A549 (cell line): ENCODE measurements around the gene ANXA6.

ENCODE experiments used
- BHLHE40 ChIP-seq: IDR thresholded peaks from 2 replicates; pipeline ENCODE4 v1.6.1; 2012; ENCODE audit warnings: low read depth, low read length, inconsistent platforms
- CHD2 ChIP-seq: fragments of 150-350 bp; IDR thresholded peaks from 2 replicates; pipeline ENCODE4 v1.6.1; 2014; ENCODE audit warnings: low read length; ENCODE audit not compliant: partially characterized antibody
- CHD4 ChIP-seq: fragments of 200-600 bp; sonication (generic); IDR thresholded peaks from 2 replicates; pipeline ENCODE4 v1.6.1; 2016; ENCODE audit warnings: antibody characterized with exemption, mild to moderate bottlenecking, borderline replicate concordance
- CTCF ChIP-seq: fragments of >200 bp; sonication (Bioruptor Twin); formaldehyde crosslinking; IDR thresholded peaks from 3 replicates; pipeline ENCODE4 v1.5.1; 2016
- EP300 ChIP-seq, 2 experiments: fragments of >200 bp; sonication (Bioruptor Twin); formaldehyde crosslinking; IDR thresholded peaks; 2 replicates in 1 of 2; 3 replicates in 1 of 2; pipeline ENCODE4 v1.6.1; 2016 to 2017
- POLR2A ChIP-seq: IDR thresholded peaks from 2 replicates; pipeline ENCODE4 v1.6.1; 2012; ENCODE audit warnings: mild to moderate bottlenecking, low read length
- RFX5 ChIP-seq: fragments of 450-650 bp; IDR thresholded peaks from 2 replicates; pipeline ENCODE4 v1.7.1; 2014; ENCODE audit warnings: antibody characterized with exemption, mild to moderate bottlenecking, moderate library complexity
- SMC3 ChIP-seq: fragments of >200 bp; sonication (Bioruptor Twin); formaldehyde crosslinking; IDR thresholded peaks from 3 replicates; pipeline ENCODE4 v1.6.1; 2018; ENCODE audit warnings: inconsistent platforms
- TP53 ChIP-seq: fragments of 250-450 bp; sonication (Bioruptor Pico); IDR thresholded peaks from 2 replicates; pipeline ENCODE4 v1.5.0; 2021; ENCODE audit warnings: mild to moderate bottlenecking, moderate library complexity
- TF ChIP-seq, protein P1 (sequence below): fragments of 450-650 bp; IDR thresholded peaks from 2 replicates; pipeline ENCODE4 v1.6.1; 2014; ENCODE audit warnings: antibody characterized with exemption
- TF ChIP-seq, protein P2 (sequence below): IDR thresholded peaks from 2 replicates; pipeline ENCODE4 v1.6.1; 2012; ENCODE audit warnings: low read depth, borderline replicate concordance
- TF ChIP-seq, protein P3 (sequence below): IDR thresholded peaks from 2 replicates; pipeline ENCODE4 v1.6.1; 2012

DNA sequence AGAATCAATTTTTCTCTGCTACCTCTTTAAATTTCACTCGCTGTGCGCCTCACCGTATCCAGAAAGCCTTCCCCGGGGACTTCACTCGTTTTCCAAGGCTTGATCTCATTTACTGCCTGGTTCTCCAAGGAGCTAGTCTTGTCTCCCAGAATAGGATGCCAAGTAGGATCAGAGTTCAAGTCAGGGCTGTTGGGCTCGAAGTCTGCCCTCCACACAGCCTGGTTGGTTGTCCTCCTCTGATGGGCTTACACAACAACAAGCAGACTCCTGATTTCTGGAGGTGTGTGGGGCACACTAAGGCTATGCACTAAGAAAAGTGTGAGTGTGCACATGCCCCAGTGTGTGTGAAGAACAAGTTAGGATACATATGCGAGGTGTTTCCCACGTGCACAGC, 62.7 kb downstream of the ANXA6 start:
- TF ChIP-seq CTCF (no peak), POLR2A (no peak), CHD4 (no peak), BHLHE40 (no peak), EP300 (IDR thresholded peaks at IDR 0.05) (no peak), CHD2 (no peak), TP53 (CRISPR knock-in tag) (no peak), RFX5 (no peak), SMC3 (no peak)
- TF ChIP-seq, protein P1, sequence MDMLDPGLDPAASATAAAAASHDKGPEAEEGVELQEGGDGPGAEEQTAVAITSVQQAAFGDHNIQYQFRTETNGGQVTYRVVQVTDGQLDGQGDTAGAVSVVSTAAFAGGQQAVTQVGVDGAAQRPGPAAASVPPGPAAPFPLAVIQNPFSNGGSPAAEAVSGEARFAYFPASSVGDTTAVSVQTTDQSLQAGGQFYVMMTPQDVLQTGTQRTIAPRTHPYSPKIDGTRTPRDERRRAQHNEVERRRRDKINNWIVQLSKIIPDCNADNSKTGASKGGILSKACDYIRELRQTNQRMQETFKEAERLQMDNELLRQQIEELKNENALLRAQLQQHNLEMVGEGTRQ = no peak
- TF ChIP-seq, protein P2, sequence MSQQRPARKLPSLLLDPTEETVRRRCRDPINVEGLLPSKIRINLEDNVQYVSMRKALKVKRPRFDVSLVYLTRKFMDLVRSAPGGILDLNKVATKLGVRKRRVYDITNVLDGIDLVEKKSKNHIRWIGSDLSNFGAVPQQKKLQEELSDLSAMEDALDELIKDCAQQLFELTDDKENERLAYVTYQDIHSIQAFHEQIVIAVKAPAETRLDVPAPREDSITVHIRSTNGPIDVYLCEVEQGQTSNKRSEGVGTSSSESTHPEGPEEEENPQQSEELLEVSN = no peak
- TF ChIP-seq, protein P3, sequence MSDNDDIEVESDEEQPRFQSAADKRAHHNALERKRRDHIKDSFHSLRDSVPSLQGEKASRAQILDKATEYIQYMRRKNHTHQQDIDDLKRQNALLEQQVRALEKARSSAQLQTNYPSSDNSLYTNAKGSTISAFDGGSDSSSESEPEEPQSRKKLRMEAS = no peak; the same call in 1 of the 2 replicates
